DND-41 (cell line): ENCODE results near the gene BICDL1.

Experiments used
- ATAC-seq: fragments of 200-7000 bp; cut with Tn5 transposase; 3 replicates; pipeline ENCODE4 v1.9.1; 2021; ENCODE audit warnings: low read depth; ENCODE audit not compliant: insufficient read depth
- DNase-seq: peaks from one replicate; pipeline ENCODE4 v3.0.0-alpha.2; 2020
- H2AFZ ChIP-seq: 2 replicates; pipeline ENCODE4 v1.6.0; 2012; ENCODE audit warnings: low read depth, low read length
- H3K27ac ChIP-seq: 2 replicates; pipeline ENCODE4 v1.5.1; 2012; ENCODE audit warnings: low read length, inconsistent platforms
- H3K27me3 ChIP-seq: fragments of 200-600 bp; sonication (generic); 2 replicates; pipeline ENCODE4 v1.6.0; 2012; ENCODE audit warnings: low read length, mild to moderate bottlenecking, inconsistent platforms; ENCODE audit not compliant: insufficient read depth, poor library complexity
- H3K36me3 ChIP-seq: 2 replicates; pipeline ENCODE4 v1.5.1; 2012; ENCODE audit warnings: low read length, inconsistent platforms; ENCODE audit not compliant: insufficient read depth
- H3K4me1 ChIP-seq: 2 replicates; pipeline ENCODE4 v1.5.1; 2012; ENCODE audit warnings: mild to moderate bottlenecking, low read length; ENCODE audit not compliant: insufficient read depth
- H3K4me2 ChIP-seq: 2 replicates; pipeline ENCODE4 v1.6.0; 2012; ENCODE audit warnings: mild to moderate bottlenecking, moderate library complexity, low read length, inconsistent platforms; ENCODE audit not compliant: insufficient read depth
- H3K4me3 ChIP-seq, 2 experiments: fragments of 200-600 bp in 1 of 2; shearing (Covaris generic) in 1 of 2; 2 replicates each; pipeline ENCODE4 v1.5.1; 2012 to 2016; ENCODE audit warnings: inconsistent platforms in 2 of 2, low read length in 2 of 2, mild to moderate bottlenecking in 2 of 2, low read depth in 1 of 2, moderate library complexity in 1 of 2
- H3K79me2 ChIP-seq: 2 replicates; pipeline ENCODE4 v1.6.0; 2012; ENCODE audit warnings: low read length, inconsistent platforms; ENCODE audit not compliant: insufficient read depth
- H3K9ac ChIP-seq: 2 replicates; pipeline ENCODE4 v1.6.0; 2012; ENCODE audit warnings: low read depth, mild to moderate bottlenecking, inconsistent platforms, low read length, moderate library complexity
- H3K9me3 ChIP-seq: 2 replicates; pipeline ENCODE4 v1.5.1; 2012; ENCODE audit warnings: low read length, moderate library complexity, mild to moderate bottlenecking, inconsistent platforms; ENCODE audit not compliant: insufficient read depth, severe bottlenecking
- H4K20me1 ChIP-seq: 2 replicates; pipeline ENCODE4 v1.6.0; 2012; ENCODE audit warnings: low read length; ENCODE audit not compliant: insufficient read depth
- CTCF ChIP-seq: IDR thresholded peaks from 2 replicates; pipeline ENCODE4 v1.5.1; 2012; ENCODE audit warnings: borderline replicate concordance, low read length, moderate library complexity, mild to moderate bottlenecking; ENCODE audit not compliant: poor library complexity, severe bottlenecking; ENCODE audit errors: extremely low read depth
- EZH2 ChIP-seq: IDR thresholded peaks from 3 replicates; pipeline ENCODE4 v1.6.1; 2012; ENCODE audit warnings: borderline replicate concordance, low read depth, mild to moderate bottlenecking, moderate library complexity, low read length, inconsistent platforms; ENCODE audit not compliant: severe bottlenecking

BICDL1 gene

DNA sequence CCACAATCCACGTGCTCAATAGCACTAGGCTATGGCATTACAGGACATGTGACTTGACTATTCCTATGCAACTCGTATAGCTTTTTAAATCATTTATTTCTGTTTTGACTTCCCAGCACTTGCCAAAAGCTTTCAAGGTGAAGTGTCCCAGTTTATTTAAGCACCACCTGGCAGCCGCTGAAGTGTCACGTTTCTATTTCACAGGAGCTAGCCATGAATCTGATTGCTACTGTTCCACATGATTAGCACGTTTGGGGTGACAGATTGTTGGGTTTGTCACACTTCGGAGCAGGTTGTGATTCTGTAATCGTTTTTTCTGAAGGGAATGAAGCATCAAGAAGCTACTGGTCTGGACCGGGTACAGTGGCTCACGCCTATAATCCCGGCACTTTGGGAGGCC lies 39.9 kb upstream of the BICDL1 start:
- no peaks in the 10 kb centered on the region for H3K27me3 ChIP-seq
- H3K9me3 ChIP-seq: no peaks in the 10 kb centered on the region
- H3K27ac ChIP-seq: no peak overlapping the region
- ATAC-seq: no peak
- no peak overlapping the region for H3K9ac ChIP-seq
- DNase-seq: no peak
- H3K36me3 ChIP-seq: no peaks in the 10 kb centered on the region
- H4K20me1 ChIP-seq: no peaks in the 10 kb centered on the region
- no peak overlapping the region for H3K4me3 ChIP-seq
- H3K79me2 ChIP-seq: no peaks in the 10 kb centered on the region
- H2AFZ ChIP-seq: no peak overlapping the region
- no peak overlapping the region for H3K4me2 ChIP-seq
- TF ChIP-seq EZH2 (no peak), CTCF (no peak)
- H3K4me1 ChIP-seq: no peaks in the 10 kb centered on the region

GRCh38 chr12:119949594-119949993 lies 39.4 kb upstream of the BICDL1 start:
- no peak for DNase-seq
- TF ChIP-seq EZH2 (no peak), CTCF (no peak)
- no peak for ATAC-seq

GRCh38 chr12:119956047-119956446 lies 33.0 kb upstream of the BICDL1 start:
- TF ChIP-seq CTCF (no peak), EZH2 (no peak)
- Histone ChIP-seq H3K9ac (no peak overlapping the region), H2AFZ (no peak overlapping the region), H3K27ac (no peak overlapping the region), H3K4me1 (no peaks in the 10 kb centered on the region), H3K9me3 (peaks cover 15% of the 10 kb centered on the region), H3K4me3 (no peak overlapping the region), H4K20me1 (no peaks in the 10 kb centered on the region), H3K27me3 (no peaks in the 10 kb centered on the region), H3K36me3 (no peaks in the 10 kb centered on the region), H3K4me2 (no peak overlapping the region), H3K79me2 (no peaks in the 10 kb centered on the region)
- no peak for ATAC-seq
- no peak for DNase-seq

More at GRCh38 chr12:119949594-119949993, 39.4 kb upstream of the BICDL1 start:
- H3K4me1 ChIP-seq: no peaks in the 10 kb centered on the region
- H3K27ac ChIP-seq: no peak overlapping the region
- no peak overlapping the region for H2AFZ ChIP-seq
- H3K9ac ChIP-seq: no peak overlapping the region
- no peaks in the 10 kb centered on the region for H3K27me3 ChIP-seq
- H3K79me2 ChIP-seq: no peaks in the 10 kb centered on the region
- no peaks in the 10 kb centered on the region for H4K20me1 ChIP-seq
- no peaks in the 10 kb centered on the region for H3K9me3 ChIP-seq
- H3K36me3 ChIP-seq: no peaks in the 10 kb centered on the region
- no peak overlapping the region for H3K4me2 ChIP-seq
- H3K4me3 ChIP-seq: no peak overlapping the region

- DNase-seq (no peak), ATAC-seq (no peak)
- H3K4me2 ChIP-seq: no peak overlapping the region
- no peaks in the 10 kb centered on the region for H3K27me3 ChIP-seq
- no peaks in the 10 kb centered on the region for H3K79me2 ChIP-seq
- no peaks in the 10 kb centered on the region for H3K36me3 ChIP-seq
- H3K4me1 ChIP-seq: no peaks in the 10 kb centered on the region
- H2AFZ ChIP-seq: no peak overlapping the region
- no peak for TF ChIP-seq CTCF
- no peak for TF ChIP-seq EZH2
- no peak overlapping the region for H3K4me3 ChIP-seq
- peaks cover 15% of the 10 kb centered on the region for H3K9me3 ChIP-seq
- H3K9ac ChIP-seq: no peak overlapping the region
- H4K20me1 ChIP-seq: no peaks in the 10 kb centered on the region
- H3K27ac ChIP-seq: no peak overlapping the region
Observed at GRCh38 chr12:119957135-119957534, 31.9 kb upstream of the BICDL1 start.
